ENCODE results near the gene TMEM117.

DNA sequence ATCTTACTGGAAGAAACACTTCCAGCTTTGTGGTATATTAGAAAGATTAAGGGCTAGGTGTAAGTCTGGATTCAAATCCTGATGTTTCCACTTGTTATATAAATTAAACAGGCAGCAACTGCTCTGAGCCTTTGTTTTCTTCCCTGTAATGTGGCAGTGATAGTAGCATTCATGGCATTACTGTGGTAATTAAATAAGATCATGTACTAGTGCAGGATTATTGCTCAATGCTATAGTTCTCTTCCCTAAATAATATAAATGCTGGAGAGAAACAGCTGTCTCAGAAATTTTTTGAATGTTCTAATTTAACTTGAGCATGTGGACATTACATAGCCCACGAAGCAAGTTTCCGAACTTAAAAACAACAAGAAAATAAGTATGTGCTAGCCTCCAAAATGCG lies 5.4 kb downstream of the TMEM117 start:
- TF ChIP-seq CTCF (IDR thresholded peaks at IDR 0.05) (no peak), EZH2 (IDR thresholded peaks at IDR 0.05; ENCODE audit: borderline replicate concordance, insufficient read depth, low read depth, low read length, poor library complexity, severe bottlenecking) (no peak)

Measured in B cell (primary cell).